Left ventricle myocardium superior (tissue), 1 donor: Measurements from ENCODE around the gene TIMM22. TPM values are rescaled to one million over a fixed set of nuclear protein-coding genes. Genes with fewer than 3 reads are reported as not detected.
A peak's percentile ranks its signal among the peaks of the same experiment; 100 is the strongest.
"Not testable (repeated sequence)": the region's sequence is repeated elsewhere in the genome, so short reads cannot be mapped to it uniquely, and the experiment has no call there.

Experiments
- ATAC-seq: fragments of 200-7000 bp; cut with Tn5 transposase; one replicate; pipeline ENCODE4 v1.9.1; 2020; ENCODE audit warnings: mild to moderate bottlenecking, moderate library complexity
- DNase-seq: peaks from one replicate; pipeline ENCODE4 v3.0.0-alpha.2; 2020
- intact Hi-C: fragments of 100-400 bp; cut with micrococcal nuclease; formaldehyde crosslinking; loops from one replicate; pipeline ENCODE4 v1.11.0; 2022
- microRNA-seq: library from miRNA; unstranded; fragments of <30 nt; microRNA quantifications from one replicate; pipeline ENCODE4 v1.2.0, GENCODE V29; 2020; ENCODE audit warnings: borderline number of aligned reads
- total RNA-seq: library from RNA; stranded (reverse); fragmentation: NEBNext Ultra II Directional; extraction: Animal tissue kit (Norgen Biotek cat#: 25700); gene quantifications from one replicate; pipeline ENCODE4 v1.2.1, GENCODE V29; 2021
- donor health status: DM: no; HTN: yes; CAD: no; lungs with severe emphysema.

The TIMM22 gene
- total RNA-seq, 1 donor from 2014 or later, result 15.8 TPM

- peak; percentile 33 for DNase-seq
- ATAC-seq, result no peak
- intact Hi-C loops, result loop anchor here (10.0 kb wide), 1 partner anchor 253 kb away; no protein-coding TSS in a partner anchor
Measured at GRCh38 chr17:1047879-1048470, 51.0 kb downstream of the TIMM22 start.

- intact Hi-C loops, result loop anchor here (10.0 kb wide), 1 partner anchor 254 kb away; no protein-coding TSS in a partner anchor
- peak; percentile 22 for DNase-seq
- ATAC-seq, result not testable (repeated sequence)
Measured at GRCh38 chr17:1048516-1049115, 51.7 kb downstream of the TIMM22 start.

- DNase-seq, result peak; percentile 25
- intact Hi-C loops, result loop anchor here (10.0 kb wide), 1 partner anchor 255 kb away; no protein-coding TSS in a partner anchor
- no peak for ATAC-seq
Measured at GRCh38 chr17:1049446-1050225, 52.7 kb downstream of the TIMM22 start.

DNA sequence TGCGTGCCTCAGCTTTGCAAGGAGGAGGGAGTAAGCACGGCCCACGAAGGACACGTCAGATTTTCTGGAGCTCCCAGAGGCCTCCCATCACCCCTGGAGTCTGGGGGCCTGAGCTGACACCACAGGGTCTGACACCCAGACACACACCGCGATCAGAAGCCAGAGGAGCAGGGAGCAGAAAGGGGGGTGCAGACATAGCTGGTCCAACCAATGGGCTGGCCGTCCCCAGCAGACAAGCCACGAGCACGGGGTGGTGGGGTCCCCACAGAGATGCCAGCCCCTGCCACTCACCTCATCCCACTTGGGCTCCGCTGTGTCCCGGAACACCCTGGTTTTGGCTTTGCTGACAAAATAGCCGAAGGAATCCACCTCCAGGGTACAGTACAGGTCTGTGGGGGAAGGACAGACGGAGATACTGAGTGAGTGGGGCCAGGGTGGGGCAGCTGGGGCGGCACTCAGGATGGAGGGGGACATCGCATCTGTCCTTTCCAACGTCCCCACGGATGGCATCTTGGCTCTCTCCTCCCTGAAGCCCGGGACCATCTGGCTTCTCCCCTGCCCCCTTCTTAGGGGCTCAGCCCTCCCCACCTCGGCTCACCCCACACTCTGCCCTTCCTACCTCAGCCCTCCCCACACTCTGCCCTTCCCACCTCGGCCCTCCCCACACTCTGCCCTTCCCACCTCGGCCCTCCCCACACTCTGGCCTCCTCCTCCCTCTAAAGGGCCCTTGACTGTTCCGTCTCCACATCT is 53.5 kb downstream of the TIMM22 start:
- intact Hi-C loops, result no loop called here
- ATAC-seq (no peak), DNase-seq (peak; percentile 17)

- DNase-seq (peak; percentile 18), ATAC-seq (no peak)
- intact Hi-C loops, result no loop called here
Measured at GRCh38 chr17:1050996-1051925, 54.3 kb downstream of the TIMM22 start.

Small RNA genes lying within 50 kb of the gene (microRNA-seq; reads per million reads assigned to microRNA genes)
- gene MIR3183, result not detected

Other genes with a start within 250 kb of the TIMM22 start
- gene GEMIN4, start 244.9 kb upstream of the TIMM22 start, total RNA-seq, result 14.1 TPM
- gene GLOD4, start 214.8 kb upstream of the TIMM22 start, total RNA-seq, result 29.9 TPM
- 22.4 TPM for gene MRM3, start 214.8 kb upstream of the TIMM22 start, total RNA-seq
- 18.9 TPM for gene NXN, start 17.4 kb upstream of the TIMM22 start, total RNA-seq
- gene ABR, start 182.9 kb downstream of the TIMM22 start, total RNA-seq, result 167 TPM